IMR-90 (cell line): ENCODE measurements around the gene LRFN5. TPM values are rescaled to one million over a fixed set of nuclear protein-coding genes. Genes with fewer than 3 reads are reported as not detected.

Source experiments
- ATAC-seq: fragments of 200-7000 bp; cut with Tn5 transposase; 2 replicates; pipeline ENCODE4 v1.9.1; 2020; ENCODE audit warnings: low read depth, mild to moderate bottlenecking, moderate library complexity
- BruUV-seq: library from RNA; stranded (reverse); fragments of 400-500 nt; replicated peaks from 2 replicates; lab custom pipeline; 2021; lab: Mats Ljungman, UMichigan
- CTCF ChIA-PET: fragments of 300-600 bp; formaldehyde crosslinking; extraction: SDS; loops from one replicate; lab custom pipeline; 2021; ENCODE audit warnings: antibody characterized with exemption; lab: Yijun Ruan, JAX
- POLR2A ChIA-PET: fragments of 300-600 bp; sonication (Branson Sonifier 250); formaldehyde crosslinking; loops from one replicate; lab custom pipeline; 2022; ENCODE audit warnings: antibody characterized with exemption; ENCODE audit not compliant: unreplicated experiment; lab: Charles Lee
- DNase-seq: peaks from one replicate; pipeline ENCODE4 v3.0.0; 2013
- H2AFZ ChIP-seq: replicated peaks from 2 replicates; pipeline ENCODE3; 2013; ENCODE audit warnings: low read length, mild to moderate bottlenecking; ENCODE audit not compliant: poor library complexity
- H2AK5ac ChIP-seq: 2 replicates; pipeline ENCODE4 v1.6.1; 2013; ENCODE audit warnings: low read depth, low read length, inconsistent platforms
- H2AK9ac ChIP-seq: replicated peaks from 2 replicates; pipeline ENCODE3; 2013; ENCODE audit warnings: mild to moderate bottlenecking, low read depth, low read length, moderate library complexity; ENCODE audit not compliant: poor library complexity
- H2BK120ac ChIP-seq: 2 replicates; pipeline ENCODE4 v1.6.1; 2013; ENCODE audit warnings: low read depth, low read length, inconsistent platforms
- H2BK15ac ChIP-seq: 3 replicates; pipeline ENCODE4 v1.6.1; 2013; ENCODE audit warnings: low read depth, low read length, inconsistent platforms
- H2BK20ac ChIP-seq: 2 replicates; pipeline ENCODE4 v1.6.1; 2013; ENCODE audit warnings: low read depth, mild to moderate bottlenecking, inconsistent platforms, low read length, moderate library complexity
- H2BK5ac ChIP-seq: 2 replicates; pipeline ENCODE4 v1.6.1; 2013; ENCODE audit warnings: mild to moderate bottlenecking, low read depth, low read length, inconsistent platforms; ENCODE audit not compliant: poor library complexity, severe bottlenecking
- H3K14ac ChIP-seq: replicated peaks from 2 replicates; pipeline ENCODE4 v1.6.1; 2013; ENCODE audit warnings: low read depth, low read length, inconsistent platforms
- H3K18ac ChIP-seq: 2 replicates; pipeline ENCODE4 v1.6.1; 2013; ENCODE audit warnings: low read depth, low read length, control low read depth
- H3K23ac ChIP-seq: 2 replicates; pipeline ENCODE4 v1.6.1; 2013; ENCODE audit warnings: low read depth, low read length, inconsistent platforms
- H3K27ac ChIP-seq: 2 replicates; pipeline ENCODE4 v1.5.1; 2013; ENCODE audit warnings: mild to moderate bottlenecking, control low read depth, low read length; ENCODE audit not compliant: insufficient read depth
- H3K27me3 ChIP-seq: 2 replicates; pipeline ENCODE4 v1.6.1; 2013; ENCODE audit warnings: low read length; ENCODE audit not compliant: control insufficient read depth, insufficient read depth
- H3K36me3 ChIP-seq: 2 replicates; pipeline ENCODE4 v1.6.1; 2013; ENCODE audit warnings: low read length, mixed read lengths; ENCODE audit not compliant: control insufficient read depth, insufficient read depth
- H3K4ac ChIP-seq: 2 replicates; pipeline ENCODE4 v1.6.1; 2013; ENCODE audit warnings: low read depth, low read length, inconsistent platforms
- H3K4me1 ChIP-seq: 2 replicates; pipeline ENCODE4 v1.6.1; 2013; ENCODE audit warnings: low read length, mixed read lengths; ENCODE audit not compliant: control insufficient read depth, insufficient read depth
- H3K4me2 ChIP-seq: 2 replicates; pipeline ENCODE4 v1.6.1; 2013; ENCODE audit warnings: low read depth, mild to moderate bottlenecking, control low read depth, low read length, moderate library complexity
- H3K4me3 ChIP-seq: 2 replicates; pipeline ENCODE4 v1.5.1; 2013; ENCODE audit warnings: low read depth, mild to moderate bottlenecking, control low read depth, low read length, moderate library complexity; ENCODE audit not compliant: insufficient read depth
- H3K56ac ChIP-seq: 2 replicates; pipeline ENCODE4 v1.6.1; 2013; ENCODE audit warnings: low read length, inconsistent platforms; ENCODE audit not compliant: insufficient read depth; ENCODE audit errors: extremely low read depth
- H3K79me1 ChIP-seq, 2 experiments: 2 replicates each; pipeline ENCODE4 v1.6.1; 2013; ENCODE audit warnings: low read length in 2 of 2, inconsistent platforms in 1 of 2, low read depth in 1 of 2
- H3K9ac ChIP-seq: 2 replicates; pipeline ENCODE4 v1.6.1; 2013; ENCODE audit warnings: low read depth, low read length, control low read depth
- H3K9me1 ChIP-seq: 2 replicates; pipeline ENCODE4 v1.6.1; 2013; ENCODE audit warnings: low read length, inconsistent platforms; ENCODE audit not compliant: insufficient read depth
- H3K9me3 ChIP-seq: 2 replicates; pipeline ENCODE4 v1.6.1; 2013; ENCODE audit warnings: low read length; ENCODE audit not compliant: control insufficient read depth, insufficient read depth
- H4K20me1 ChIP-seq: 2 replicates; pipeline ENCODE4 v1.6.1; 2013; ENCODE audit warnings: low read length, inconsistent platforms; ENCODE audit not compliant: insufficient read depth
- H4K5ac ChIP-seq: 2 replicates; pipeline ENCODE4 v1.6.1; 2013; ENCODE audit warnings: mild to moderate bottlenecking, low read depth, low read length, control low read depth
- H4K8ac ChIP-seq, 2 experiments: 2 replicates each; pipeline ENCODE4 v1.6.1; 2013; ENCODE audit warnings: low read depth in 2 of 2, low read length in 2 of 2, control low read depth in 1 of 2, inconsistent platforms in 1 of 2
- H4K91ac ChIP-seq: 2 replicates; pipeline ENCODE4 v1.6.1; 2013; ENCODE audit warnings: low read depth, low read length, inconsistent platforms; ENCODE audit not compliant: insufficient read depth
- BHLHE40 ChIP-seq: fragments of 150-350 bp; IDR thresholded peaks from 2 replicates; pipeline ENCODE4 v1.6.1; 2016; ENCODE audit warnings: mild to moderate bottlenecking, low read depth, low read length
- CHD1 ChIP-seq: IDR thresholded peaks from 2 replicates; pipeline ENCODE4 v1.6.1; 2012; ENCODE audit warnings: low read depth, low read length, improper control_type of control experiment
- CTCF ChIP-seq: conservative IDR thresholded peaks from 2 replicates; pipeline ENCODE4 v1.5.1; 2012; ENCODE audit warnings: mild to moderate bottlenecking, low read depth, low read length, improper control_type of control experiment
- MAZ ChIP-seq: IDR thresholded peaks from 2 replicates; pipeline ENCODE4 v1.6.1; 2012; ENCODE audit warnings: low read depth, mild to moderate bottlenecking, low read length, improper control_type of control experiment, moderate library complexity, borderline replicate concordance
- MXI1 ChIP-seq: IDR thresholded peaks from 2 replicates; pipeline ENCODE4 v1.6.1; 2012; ENCODE audit warnings: low read depth, mild to moderate bottlenecking, low read length, moderate library complexity, borderline replicate concordance
- POLR2A ChIP-seq: IDR thresholded peaks from 2 replicates; pipeline ENCODE4 v1.6.1; 2012; ENCODE audit warnings: mild to moderate bottlenecking, low read depth, low read length
- RAD21 ChIP-seq: IDR thresholded peaks from 2 replicates; pipeline ENCODE4 v1.6.1; 2012; ENCODE audit warnings: low read length, improper control_type of control experiment
- RCOR1 ChIP-seq: IDR thresholded peaks from 2 replicates; pipeline ENCODE4 v1.6.1; 2012; ENCODE audit warnings: mild to moderate bottlenecking, low read length, improper control_type of control experiment; ENCODE audit not compliant: insufficient replicate concordance
- USF2 ChIP-seq: fragments of 150-350 bp; IDR thresholded peaks from 2 replicates; pipeline ENCODE4 v1.6.1; 2017; ENCODE audit warnings: mild to moderate bottlenecking, antibody characterized with exemption, low read length, low read depth
- WGBS, 2 experiments: methylation state at CpG; one replicate each; pipeline versions ENCODE4 v1.1.5 to v1.1.7; 2013; ENCODE audit warnings: missing lambda C conversion rate in 2 of 2; ENCODE audit not compliant: insufficient read length in 1 of 2; ENCODE audit errors: extremely low coverage in 2 of 2; 5-methylcytosine and 5-hydroxymethylcytosine counted together
- dilution Hi-C: fragments of 300-500 bp; cut with HindIII; formaldehyde crosslinking; loops from one replicate; pipeline ENCODE4 v1.14.3; 2018; ENCODE audit warnings: low sequenced_read_pairs; ENCODE audit not compliant: unreplicated experiment
- in situ Hi-C: fragments of 300-500 bp; cut with MboI; formaldehyde crosslinking; loops from 3 replicates; pipeline ENCODE4 v1.14.3; 2019; ENCODE audit warnings: low sequenced_read_pairs, inconsistent platforms, mixed read lengths
- intact Hi-C: fragments of 100-400 bp; cut with micrococcal nuclease; formaldehyde crosslinking; loops from 2 replicates; pipeline ENCODE4 v1.10.0; 2022
- polyA plus RNA-seq, 3 experiments: library from polyadenylated mRNA; depleted of rRNA; stranded (reverse); fragments of >200 nt; gene quantifications; 2 replicates each; pipeline ENCODE4 v1.2.3, GENCODE V29; 2012; ENCODE audit warnings: low replicate concordance in 1 of 3
- total RNA-seq: library from RNA; depleted of rRNA; stranded (reverse); fragments of >200 nt; gene quantifications from 2 replicates; pipeline ENCODE4 v1.2.3, GENCODE V29; 2012

Gene LRFN5
- total and polyA plus RNA-seq, 2 of the 4 experiments (the other 2 are of a cell fraction) = 1.8 to 3.6 TPM

- Histone ChIP-seq H3K79me1 (0 out of 4 replicates have a peak, but pooled peaks cover 0 to 3% of the 10 kb centered on the region in 2 experiments), H3K9ac (no peak overlapping the region), H4K8ac (no peak overlapping the region; a peak in 1 of 4 replicates), H2BK5ac (no peak overlapping the region), H3K4me1 (no peaks in the 10 kb centered on the region), H2BK120ac (no peak overlapping the region), H2AK5ac (no peak overlapping the region), H2BK15ac (no peak overlapping the region), H4K91ac (no peak overlapping the region), H4K5ac (no peak overlapping the region), H3K36me3 (no peaks in the 10 kb centered on the region), H2AFZ (peak overlapping the region; percentile 71), H2AK9ac (no peak overlapping the region), H3K18ac (no peak overlapping the region), H3K56ac (no peak overlapping the region), H3K4ac (no peak overlapping the region), H2BK20ac (no peak overlapping the region), H3K9me3 (no peaks in the 10 kb centered on the region), H3K9me1 (no peaks in the 10 kb centered on the region), H3K27ac (no peak overlapping the region), H3K14ac (no peak overlapping the region), H3K4me2 (peak overlapping the region; percentile 6; the same call in 1 of the 2 replicates), H3K4me3 (peak overlapping the region; percentile 18), H3K23ac (no peak overlapping the region), H3K27me3 (peaks cover 20% of the 10 kb centered on the region), H4K20me1 (no peaks in the 10 kb centered on the region)
- intact Hi-C loops (loop anchor here (5.0 to 10.0 kb wide), 2 partner anchors 325 to 613 kb away; no protein-coding TSS in a partner anchor), in situ Hi-C loops (no loop called here), dilution Hi-C loops (no loop called here)
- CTCF ChIA-PET = interaction anchor here (2.1 kb wide), 1 partner anchor 9 kb away, joined by 10 read pairs; no protein-coding TSS in a partner anchor
- 0% methylated on average over 5 of the region's 24 CpGs; no CpG with 5 or more reads in 1 of the 2 experiments for WGBS, 2 experiments
- peak; percentile 57 for TF ChIP-seq RAD21
- TF ChIP-seq MXI1 = no peak
- TF ChIP-seq CTCF = peak; percentile 46
- no peak for TF ChIP-seq MAZ
- no peak for TF ChIP-seq RCOR1
- TF ChIP-seq POLR2A = no peak
- TF ChIP-seq CHD1 = no peak
- TF ChIP-seq USF2 = no peak
- no peak for TF ChIP-seq BHLHE40
- POLR2A ChIA-PET = no interaction called here
- DNase-seq (peak; percentile 58), ATAC-seq (peak; percentile 43)
- BruUV-seq = no TSS peak
These were observed 3.1 kb downstream of the LRFN5 start for GRCh38 chr14:41609704-41610183.
